GM18520 (cell line): ENCODE data around the gene GBF1.
A peak's percentile ranks its signal among the peaks of the same experiment; 100 is the strongest.
"Not testable (repeated sequence)": the region's sequence is repeated elsewhere in the genome, so short reads cannot be mapped to it uniquely, and the experiment has no call there.

ENCODE experiments used
- ATAC-seq: cut with Tn5 transposase; IDR thresholded peaks from one replicate; pipeline ENCODE4 v1.9.1; 2021; ENCODE audit not compliant: unreplicated experiment

The GBF1 gene

GRCh38 chr10:102233997-102234396, 11.3 kb upstream of the GBF1 start:
- no peak for ATAC-seq

DNA sequence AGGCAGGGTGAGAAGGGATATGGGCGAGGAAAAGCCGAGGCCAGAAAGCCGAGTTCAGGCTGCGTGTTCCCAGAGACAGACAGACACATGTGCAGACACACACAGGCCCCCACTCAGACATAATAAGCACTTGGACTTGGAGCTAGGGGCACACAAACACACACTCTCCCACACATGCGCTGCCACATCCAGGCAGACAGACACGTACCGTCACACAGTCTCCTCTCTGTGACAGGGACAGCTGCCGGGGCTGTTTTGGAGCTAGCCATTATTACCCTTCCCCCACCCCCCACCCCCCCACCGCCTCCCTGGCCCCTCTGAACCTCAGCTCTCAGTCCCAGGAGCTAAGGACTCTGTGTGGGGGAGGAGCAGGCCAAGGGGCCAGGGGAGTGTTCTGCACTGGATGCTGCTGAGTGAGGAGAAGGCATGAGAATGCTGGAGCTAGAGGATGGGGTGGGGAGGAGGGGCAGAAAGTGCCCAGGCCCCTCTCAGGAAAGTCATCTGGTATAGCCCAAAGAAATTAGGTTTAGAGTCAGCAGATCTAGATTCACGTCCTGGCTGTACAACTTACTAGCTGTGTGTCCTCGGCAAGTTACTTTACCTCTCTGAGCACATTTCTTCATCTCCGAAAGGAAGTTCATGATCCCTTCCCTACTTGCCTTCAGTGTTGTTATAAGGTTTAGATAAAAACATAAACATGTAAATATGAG, 10.3 kb upstream of the GBF1 start:
- no peak for ATAC-seq

GRCh38 chr10:102235598-102235920, 9.8 kb upstream of the GBF1 start:
- ATAC-seq = no peak

GRCh38 chr10:102236006-102236405, 9.3 kb upstream of the GBF1 start:
- no peak for ATAC-seq

GRCh38 chr10:102237711-102238252, 7.5 kb upstream of the GBF1 start:
- no peak for ATAC-seq

DNA sequence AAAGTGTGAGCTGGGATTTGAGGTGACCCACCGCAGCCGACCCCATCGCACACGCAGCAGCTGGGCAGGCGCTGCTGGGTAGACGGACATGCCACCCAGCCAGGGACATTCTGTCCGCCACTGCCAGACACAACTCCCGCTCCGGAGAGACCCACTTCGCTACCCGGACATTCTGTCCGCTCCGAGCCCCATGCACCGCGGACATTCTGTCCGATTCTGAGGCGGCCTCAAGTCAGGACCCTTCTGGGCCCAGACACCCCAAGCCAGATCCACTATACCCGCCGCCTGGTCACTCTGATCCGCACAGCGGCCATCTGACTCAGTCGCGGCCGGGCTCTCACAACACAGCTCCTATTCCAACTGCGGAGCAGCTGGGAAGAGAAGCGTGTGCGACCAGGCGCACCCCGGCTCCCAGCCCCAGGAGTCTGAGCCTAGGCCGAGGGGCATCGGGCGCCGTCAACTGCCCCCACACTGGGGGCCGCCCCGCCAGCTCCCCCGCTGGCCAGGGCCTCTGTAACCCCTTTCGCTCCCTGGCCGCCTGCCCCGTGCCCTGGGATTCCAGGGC, 4.8 kb upstream of the GBF1 start:
- ATAC-seq = no peak

DNA sequence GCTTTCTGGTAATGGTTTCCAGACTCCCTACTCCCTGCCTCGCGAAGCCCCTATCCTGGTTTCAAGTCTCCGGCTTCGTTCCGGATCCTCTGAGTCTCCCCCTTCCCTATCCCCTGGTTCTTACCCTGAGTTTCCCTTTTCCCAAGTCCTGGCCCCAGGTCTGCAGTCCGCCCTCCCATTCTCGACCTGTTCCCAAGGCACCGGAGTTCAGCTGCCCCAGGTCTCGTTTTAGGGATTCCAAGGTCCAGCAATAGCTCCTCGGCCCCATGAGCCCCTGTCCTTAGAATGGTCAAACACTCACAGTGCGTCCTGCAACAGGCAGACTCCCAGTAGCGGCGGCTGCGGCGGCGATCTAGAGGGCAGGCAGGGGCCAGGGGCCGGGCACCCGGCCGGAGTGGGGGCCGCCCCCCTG, 4.3 kb upstream of the GBF1 start:
- no peak for ATAC-seq

- ATAC-seq = peak; percentile 25
Observed at GRCh38 chr10:102241444-102242117, 3.8 kb upstream of the GBF1 start, which contains the start of gene PITX3. TSS of gene PITX3 (minus strand) at chr10:102241512. CDS start at chr10:102232080, 9,432 bp downstream.

DNA sequence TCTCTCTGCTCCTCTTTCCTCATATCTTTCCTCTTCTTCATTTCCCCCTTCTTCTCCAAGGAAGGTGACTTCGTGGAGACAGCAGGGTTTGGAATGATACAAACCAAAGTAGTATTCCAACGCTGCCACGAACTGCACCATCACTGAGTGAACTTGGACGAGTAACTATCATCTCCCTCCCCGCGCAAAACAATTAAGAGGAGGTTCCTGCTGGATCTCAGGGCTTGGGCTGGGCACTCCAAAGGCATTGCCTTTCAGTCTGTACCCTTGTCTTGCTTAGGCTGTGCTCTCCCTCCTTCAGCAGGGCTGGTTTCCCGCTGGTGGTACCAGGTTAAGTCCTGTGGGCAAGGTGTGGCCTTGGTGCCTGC, 3.2 kb upstream of the GBF1 start:
- ATAC-seq = no peak

GRCh38 chr10:102243309-102243708, 2.0 kb upstream of the GBF1 start:
- ATAC-seq = no peak

DNA sequence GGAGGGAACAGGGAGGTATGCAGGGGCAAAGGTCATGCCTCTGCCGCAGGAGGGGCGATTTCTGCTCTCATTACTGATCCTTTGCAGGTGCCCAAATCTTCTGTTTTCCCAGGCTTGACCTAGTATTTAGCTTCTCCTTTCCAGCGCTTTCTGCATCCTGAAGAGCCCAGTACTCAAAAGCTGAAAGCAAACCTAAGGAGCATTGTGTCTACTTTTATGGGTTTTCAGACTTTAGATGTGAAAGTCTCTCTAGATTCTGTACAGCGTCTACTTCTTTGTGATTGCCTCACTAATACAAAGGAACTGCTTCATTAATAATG, 560 bp downstream of the GBF1 start:
- no peak for ATAC-seq

- ATAC-seq = no peak
Observed at GRCh38 chr10:102246261-102246660, 929 bp downstream of the GBF1 start.

- no peak for ATAC-seq
Observed at GRCh38 chr10:102247734-102248133, 2.4 kb downstream of the GBF1 start.

GRCh38 chr10:102252508-102252907, 7.2 kb downstream of the GBF1 start:
- not testable (repeated sequence) for ATAC-seq

DNA sequence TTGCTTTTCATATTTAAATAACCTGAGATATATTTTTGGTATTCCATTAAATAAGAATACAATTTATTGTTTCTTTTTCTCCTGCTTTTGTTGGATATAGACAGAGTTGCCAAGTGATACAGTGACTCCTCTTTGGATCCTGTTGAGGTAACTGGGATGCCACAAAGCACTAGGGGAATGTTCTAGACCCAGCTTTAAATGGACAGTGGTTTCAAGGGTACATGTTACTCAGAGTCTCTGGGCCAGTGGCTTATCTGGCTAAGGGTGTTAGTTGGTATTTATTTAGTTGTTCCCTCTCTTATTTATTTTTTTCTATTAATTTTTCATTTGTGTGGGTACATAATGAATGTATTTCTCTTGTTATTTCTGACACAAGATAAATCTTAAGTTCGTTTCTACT, 9.1 kb downstream of the GBF1 start:
- no peak for ATAC-seq

- no peak for ATAC-seq
Observed at GRCh38 chr10:102255404-102255803, 10.1 kb downstream of the GBF1 start.

- no peak for ATAC-seq
Observed at GRCh38 chr10:102261196-102261595, 15.9 kb downstream of the GBF1 start.

GRCh38 chr10:102261842-102262241, 16.5 kb downstream of the GBF1 start:
- no peak for ATAC-seq

- ATAC-seq = no peak
Observed at GRCh38 chr10:102262744-102263370, 17.5 kb downstream of the GBF1 start.

DNA sequence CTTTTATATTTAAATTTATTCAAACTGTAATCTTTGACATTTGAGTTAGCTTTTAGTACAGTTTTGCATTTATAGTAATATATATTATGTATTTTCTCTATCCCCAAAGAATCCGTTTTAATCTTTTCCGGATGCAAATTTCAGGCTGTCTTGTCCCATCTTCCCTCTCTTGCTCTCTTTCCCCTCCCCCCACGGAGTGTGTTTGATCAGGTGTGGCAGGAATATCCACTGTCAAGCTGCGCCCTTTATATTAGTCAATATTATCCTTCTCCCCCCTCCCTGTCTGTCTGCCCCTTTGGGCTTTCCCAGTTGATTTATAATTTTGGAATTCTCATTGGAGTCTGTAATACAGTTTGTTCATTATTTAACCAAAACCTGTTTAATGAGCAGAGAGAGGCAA, 19.0 kb downstream of the GBF1 start:
- no peak for ATAC-seq

- no peak for ATAC-seq
Observed at GRCh38 chr10:102266670-102267069, 21.3 kb downstream of the GBF1 start.

GRCh38 chr10:102267748-102268147, 22.4 kb downstream of the GBF1 start:
- ATAC-seq = no peak
